Measurements from ENCODE around the gene CPNE5.

GRCh38 chr6:36886950-36887618 is 47.8 kb upstream of the CPNE5 start:
- no peak for TF ChIP-seq CTCF (IDR thresholded peaks at IDR 0.05)
- no peak for TF ChIP-seq POLR2A (IDR thresholded peaks at IDR 0.05)
- TF ChIP-seq POLR2AphosphoS5 (IDR thresholded peaks at IDR 0.05) = no peak

Measured in stomach (tissue), 4 donors.